ENCODE results near the gene NGLY1. TPM values are rescaled to one million over a fixed set of nuclear protein-coding genes. Genes with fewer than 3 reads are reported as not detected.

The NGLY1 gene
- total and polyA plus RNA-seq, 9 of the 15 experiments (the other 6 are each of a cell fraction or from before 2014, with no cell fraction given), result 52.2 to 124 (median 87.6) TPM

DNA sequence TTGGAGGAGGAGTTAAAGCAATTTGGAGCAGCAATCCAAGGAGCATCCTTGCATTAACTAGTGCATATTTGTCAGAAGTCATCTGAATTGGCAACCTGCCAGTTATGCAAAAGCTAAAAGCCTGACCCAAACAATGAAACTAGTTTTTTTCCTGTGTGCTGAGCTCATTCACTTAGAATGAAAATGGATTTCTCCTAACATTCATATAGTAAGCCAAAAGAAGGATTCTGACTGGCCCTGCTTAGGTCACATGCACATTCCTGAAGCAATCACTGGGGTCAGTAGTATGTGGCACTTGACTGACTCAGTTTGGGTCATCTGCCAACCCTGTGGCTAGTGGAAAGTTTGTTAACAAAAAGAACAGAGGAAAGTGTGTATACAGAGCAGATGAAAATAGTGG is 37.1 kb upstream of the NGLY1 start:
- no peaks in the 10 kb centered on the region for H3K27me3 ChIP-seq (ENCODE audit: control insufficient read depth in 2 of 2, insufficient read depth in 2 of 2, low read length in 2 of 2)
- H3K36me3 ChIP-seq (ENCODE audit: control insufficient read depth, insufficient read depth, low read length), result no peaks in the 10 kb centered on the region
- ATAC-seq (peak; percentile 66), DNase-seq (ENCODE audit: extremely low read depth in 1 of 4, low spot score in 3 of 4) (peak in 3 of 4 experiments; percentile 19 to 23 (median 19)), FAIRE-seq (no peak)
- no peak overlapping the region for H2AFZ ChIP-seq (ENCODE audit: low read depth, low read length)
- no peak overlapping the region for H3K9ac ChIP-seq (ENCODE audit: insufficient read depth in 1 of 2, low read depth in 2 of 2, low read length in 2 of 2)
- no peaks in the 10 kb centered on the region for H3K9me3 ChIP-seq (replicated peaks; ENCODE audit: control insufficient read depth, insufficient read depth, low read depth, low read length)
- no peak overlapping the region for H3K4me2 ChIP-seq (ENCODE audit: insufficient read depth, low read length)
- H3K27ac ChIP-seq (ENCODE audit: extremely low read depth, low read depth, low read length), result no peak overlapping the region
- no peak overlapping the region for H3K4me3 ChIP-seq
- no peaks in the 10 kb centered on the region for H3K9me1 ChIP-seq (ENCODE audit: control insufficient read depth, insufficient read depth, low read length)
- no peaks in the 10 kb centered on the region for H3K4me1 ChIP-seq (replicated peaks in 1 of 2; ENCODE audit: control insufficient read depth in 2 of 2, insufficient read depth in 2 of 2, low read length in 2 of 2)
- no TSS peak for BruUV-seq (replicated peaks)
- no peaks in the 10 kb centered on the region for H3K79me2 ChIP-seq (ENCODE audit: control insufficient read depth, insufficient read depth, low read length)
- POLR2A ChIA-PET, result no interaction called here
- TF ChIP-seq, protein P1, sequence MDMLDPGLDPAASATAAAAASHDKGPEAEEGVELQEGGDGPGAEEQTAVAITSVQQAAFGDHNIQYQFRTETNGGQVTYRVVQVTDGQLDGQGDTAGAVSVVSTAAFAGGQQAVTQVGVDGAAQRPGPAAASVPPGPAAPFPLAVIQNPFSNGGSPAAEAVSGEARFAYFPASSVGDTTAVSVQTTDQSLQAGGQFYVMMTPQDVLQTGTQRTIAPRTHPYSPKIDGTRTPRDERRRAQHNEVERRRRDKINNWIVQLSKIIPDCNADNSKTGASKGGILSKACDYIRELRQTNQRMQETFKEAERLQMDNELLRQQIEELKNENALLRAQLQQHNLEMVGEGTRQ (CRISPR knock-in tag; IDR thresholded peaks at IDR 0.05), result peak; percentile 37; the same call in 1 of the 2 replicates
- TF ChIP-seq ZNF224 (CRISPR knock-in tag; IDR thresholded peaks at IDR 0.05), result no peak
- TF ChIP-seq U2AF2 (optimal IDR thresholded peaks at IDR 0.05; ENCODE audit: low read depth, low read length), result no peak
- no peak for TF ChIP-seq ZNF217 (CRISPR knock-in tag; IDR thresholded peaks at IDR 0.05)
- no peak for TF ChIP-seq HOXB6 (CRISPR knock-in tag; IDR thresholded peaks at IDR 0.05; ENCODE audit: borderline replicate concordance)
- TF ChIP-seq CBX2 (IDR thresholded peaks at IDR 0.05; ENCODE audit: insufficient read depth, low read length, poor library complexity, severe bottlenecking), result no peak
- TF ChIP-seq, protein P2, sequence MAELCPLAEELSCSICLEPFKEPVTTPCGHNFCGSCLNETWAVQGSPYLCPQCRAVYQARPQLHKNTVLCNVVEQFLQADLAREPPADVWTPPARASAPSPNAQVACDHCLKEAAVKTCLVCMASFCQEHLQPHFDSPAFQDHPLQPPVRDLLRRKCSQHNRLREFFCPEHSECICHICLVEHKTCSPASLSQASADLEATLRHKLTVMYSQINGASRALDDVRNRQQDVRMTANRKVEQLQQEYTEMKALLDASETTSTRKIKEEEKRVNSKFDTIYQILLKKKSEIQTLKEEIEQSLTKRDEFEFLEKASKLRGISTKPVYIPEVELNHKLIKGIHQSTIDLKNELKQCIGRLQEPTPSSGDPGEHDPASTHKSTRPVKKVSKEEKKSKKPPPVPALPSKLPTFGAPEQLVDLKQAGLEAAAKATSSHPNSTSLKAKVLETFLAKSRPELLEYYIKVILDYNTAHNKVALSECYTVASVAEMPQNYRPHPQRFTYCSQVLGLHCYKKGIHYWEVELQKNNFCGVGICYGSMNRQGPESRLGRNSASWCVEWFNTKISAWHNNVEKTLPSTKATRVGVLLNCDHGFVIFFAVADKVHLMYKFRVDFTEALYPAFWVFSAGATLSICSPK (IDR thresholded peaks at IDR 0.05; ENCODE audit: borderline replicate concordance), result no peak
- TF ChIP-seq, protein P3, sequence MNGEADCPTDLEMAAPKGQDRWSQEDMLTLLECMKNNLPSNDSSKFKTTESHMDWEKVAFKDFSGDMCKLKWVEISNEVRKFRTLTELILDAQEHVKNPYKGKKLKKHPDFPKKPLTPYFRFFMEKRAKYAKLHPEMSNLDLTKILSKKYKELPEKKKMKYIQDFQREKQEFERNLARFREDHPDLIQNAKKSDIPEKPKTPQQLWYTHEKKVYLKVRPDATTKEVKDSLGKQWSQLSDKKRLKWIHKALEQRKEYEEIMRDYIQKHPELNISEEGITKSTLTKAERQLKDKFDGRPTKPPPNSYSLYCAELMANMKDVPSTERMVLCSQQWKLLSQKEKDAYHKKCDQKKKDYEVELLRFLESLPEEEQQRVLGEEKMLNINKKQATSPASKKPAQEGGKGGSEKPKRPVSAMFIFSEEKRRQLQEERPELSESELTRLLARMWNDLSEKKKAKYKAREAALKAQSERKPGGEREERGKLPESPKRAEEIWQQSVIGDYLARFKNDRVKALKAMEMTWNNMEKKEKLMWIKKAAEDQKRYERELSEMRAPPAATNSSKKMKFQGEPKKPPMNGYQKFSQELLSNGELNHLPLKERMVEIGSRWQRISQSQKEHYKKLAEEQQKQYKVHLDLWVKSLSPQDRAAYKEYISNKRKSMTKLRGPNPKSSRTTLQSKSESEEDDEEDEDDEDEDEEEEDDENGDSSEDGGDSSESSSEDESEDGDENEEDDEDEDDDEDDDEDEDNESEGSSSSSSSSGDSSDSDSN (IDR thresholded peaks at IDR 0.05; ENCODE audit: borderline replicate concordance in 1 of 2, low read depth in 2 of 2, low read length in 2 of 2), result no peak
- peak; percentile 98 for TF ChIP-seq NFIC (IDR thresholded peaks at IDR 0.05)
- TF ChIP-seq MTA2 (IDR thresholded peaks at IDR 0.05; ENCODE audit: low read depth), result no peak
- no peak for TF ChIP-seq SIX5 (IDR thresholded peaks at IDR 0.05; ENCODE audit: borderline replicate concordance in 1 of 2, insufficient read depth in 1 of 2, low read depth in 1 of 2, low read length in 2 of 2)
- peak; percentile 93 for TF ChIP-seq NFIX (CRISPR knock-in tag; IDR thresholded peaks at IDR 0.05; ENCODE audit: low read depth)
- no peak for TF ChIP-seq THRAP3 (IDR thresholded peaks at IDR 0.05; ENCODE audit: borderline replicate concordance)
- TF ChIP-seq CREM (IDR thresholded peaks at IDR 0.05; ENCODE audit: low read depth), result no peak
- no peak for TF ChIP-seq EZH2 (IDR thresholded peaks at IDR 0.05; ENCODE audit: borderline replicate concordance, low read depth, low read length)
- no peak for TF ChIP-seq POLR2G (IDR thresholded peaks at IDR 0.05; ENCODE audit: low read depth, low read length)
- no peak for TF ChIP-seq SNRNP70 (optimal IDR thresholded peaks at IDR 0.05; ENCODE audit: low read depth, low read length)
- no peak for TF ChIP-seq ZNF76 (CRISPR knock-in tag; IDR thresholded peaks at IDR 0.05; ENCODE audit: borderline replicate concordance)
- CTCF ChIA-PET (ENCODE audit: low intra/inter-chr PET ratio), result no interaction called here
- intact Hi-C loops (cut with micrococcal nuclease), result no loop called here
- no peaks in the 10 kb centered on the region for H4K20me1 ChIP-seq (replicated peaks; ENCODE audit: control insufficient read depth, insufficient read depth, low read length)
- in situ Hi-C loops (cut with MboI), result no loop called here
